IMR-90 (cell line): ENCODE results near the gene RAB27B. TPM values are rescaled to one million over a fixed set of nuclear protein-coding genes. Genes with fewer than 3 reads are reported as not detected.

Source experiments
- ATAC-seq: fragments of 200-7000 bp; cut with Tn5 transposase; 2 replicates; pipeline ENCODE4 v1.9.1; 2020; ENCODE audit warnings: low read depth, mild to moderate bottlenecking, moderate library complexity
- BruUV-seq: library from RNA; stranded (reverse); fragments of 400-500 nt; replicated peaks from 2 replicates; lab custom pipeline; 2021; lab: Mats Ljungman, UMichigan
- CTCF ChIA-PET: fragments of 300-600 bp; formaldehyde crosslinking; extraction: SDS; loops from one replicate; lab custom pipeline; 2021; ENCODE audit warnings: antibody characterized with exemption; lab: Yijun Ruan, JAX
- POLR2A ChIA-PET: fragments of 300-600 bp; sonication (Branson Sonifier 250); formaldehyde crosslinking; loops from one replicate; lab custom pipeline; 2022; ENCODE audit warnings: antibody characterized with exemption; ENCODE audit not compliant: unreplicated experiment; lab: Charles Lee
- DNase-seq: peaks from one replicate; pipeline ENCODE4 v3.0.0; 2013
- H2AFZ ChIP-seq: replicated peaks from 2 replicates; pipeline ENCODE3; 2013; ENCODE audit warnings: low read length, mild to moderate bottlenecking; ENCODE audit not compliant: poor library complexity
- H2AK5ac ChIP-seq: 2 replicates; pipeline ENCODE4 v1.6.1; 2013; ENCODE audit warnings: low read depth, low read length, inconsistent platforms
- H2AK9ac ChIP-seq: replicated peaks from 2 replicates; pipeline ENCODE3; 2013; ENCODE audit warnings: mild to moderate bottlenecking, low read depth, low read length, moderate library complexity; ENCODE audit not compliant: poor library complexity
- H2BK120ac ChIP-seq: 2 replicates; pipeline ENCODE4 v1.6.1; 2013; ENCODE audit warnings: low read depth, low read length, inconsistent platforms
- H2BK15ac ChIP-seq: 3 replicates; pipeline ENCODE4 v1.6.1; 2013; ENCODE audit warnings: low read depth, low read length, inconsistent platforms
- H2BK20ac ChIP-seq: 2 replicates; pipeline ENCODE4 v1.6.1; 2013; ENCODE audit warnings: low read depth, mild to moderate bottlenecking, inconsistent platforms, low read length, moderate library complexity
- H2BK5ac ChIP-seq: 2 replicates; pipeline ENCODE4 v1.6.1; 2013; ENCODE audit warnings: mild to moderate bottlenecking, low read depth, low read length, inconsistent platforms; ENCODE audit not compliant: poor library complexity, severe bottlenecking
- H3K14ac ChIP-seq: replicated peaks from 2 replicates; pipeline ENCODE4 v1.6.1; 2013; ENCODE audit warnings: low read depth, low read length, inconsistent platforms
- H3K18ac ChIP-seq: 2 replicates; pipeline ENCODE4 v1.6.1; 2013; ENCODE audit warnings: low read depth, low read length, control low read depth
- H3K23ac ChIP-seq: 2 replicates; pipeline ENCODE4 v1.6.1; 2013; ENCODE audit warnings: low read depth, low read length, inconsistent platforms
- H3K27ac ChIP-seq: 2 replicates; pipeline ENCODE4 v1.5.1; 2013; ENCODE audit warnings: mild to moderate bottlenecking, control low read depth, low read length; ENCODE audit not compliant: insufficient read depth
- H3K27me3 ChIP-seq: 2 replicates; pipeline ENCODE4 v1.6.1; 2013; ENCODE audit warnings: low read length; ENCODE audit not compliant: control insufficient read depth, insufficient read depth
- H3K36me3 ChIP-seq: 2 replicates; pipeline ENCODE4 v1.6.1; 2013; ENCODE audit warnings: low read length, mixed read lengths; ENCODE audit not compliant: control insufficient read depth, insufficient read depth
- H3K4ac ChIP-seq: 2 replicates; pipeline ENCODE4 v1.6.1; 2013; ENCODE audit warnings: low read depth, low read length, inconsistent platforms
- H3K4me1 ChIP-seq: 2 replicates; pipeline ENCODE4 v1.6.1; 2013; ENCODE audit warnings: low read length, mixed read lengths; ENCODE audit not compliant: control insufficient read depth, insufficient read depth
- H3K4me2 ChIP-seq: 2 replicates; pipeline ENCODE4 v1.6.1; 2013; ENCODE audit warnings: low read depth, mild to moderate bottlenecking, control low read depth, low read length, moderate library complexity
- H3K4me3 ChIP-seq: 2 replicates; pipeline ENCODE4 v1.5.1; 2013; ENCODE audit warnings: low read depth, mild to moderate bottlenecking, control low read depth, low read length, moderate library complexity; ENCODE audit not compliant: insufficient read depth
- H3K56ac ChIP-seq: 2 replicates; pipeline ENCODE4 v1.6.1; 2013; ENCODE audit warnings: low read length, inconsistent platforms; ENCODE audit not compliant: insufficient read depth; ENCODE audit errors: extremely low read depth
- H3K79me1 ChIP-seq, 2 experiments: 2 replicates each; pipeline ENCODE4 v1.6.1; 2013; ENCODE audit warnings: low read length in 2 of 2, inconsistent platforms in 1 of 2, low read depth in 1 of 2
- H3K9ac ChIP-seq: 2 replicates; pipeline ENCODE4 v1.6.1; 2013; ENCODE audit warnings: low read depth, low read length, control low read depth
- H3K9me1 ChIP-seq: 2 replicates; pipeline ENCODE4 v1.6.1; 2013; ENCODE audit warnings: low read length, inconsistent platforms; ENCODE audit not compliant: insufficient read depth
- H3K9me3 ChIP-seq: 2 replicates; pipeline ENCODE4 v1.6.1; 2013; ENCODE audit warnings: low read length; ENCODE audit not compliant: control insufficient read depth, insufficient read depth
- H4K20me1 ChIP-seq: 2 replicates; pipeline ENCODE4 v1.6.1; 2013; ENCODE audit warnings: low read length, inconsistent platforms; ENCODE audit not compliant: insufficient read depth
- H4K5ac ChIP-seq: 2 replicates; pipeline ENCODE4 v1.6.1; 2013; ENCODE audit warnings: mild to moderate bottlenecking, low read depth, low read length, control low read depth
- H4K8ac ChIP-seq, 2 experiments: 2 replicates each; pipeline ENCODE4 v1.6.1; 2013; ENCODE audit warnings: low read depth in 2 of 2, low read length in 2 of 2, control low read depth in 1 of 2, inconsistent platforms in 1 of 2
- H4K91ac ChIP-seq: 2 replicates; pipeline ENCODE4 v1.6.1; 2013; ENCODE audit warnings: low read depth, low read length, inconsistent platforms; ENCODE audit not compliant: insufficient read depth
- NFE2L2 ChIP-seq: fragments of 150-350 bp; IDR thresholded peaks from 2 replicates; pipeline ENCODE4 v1.6.1; 2016; ENCODE audit warnings: low read depth, mild to moderate bottlenecking, low read length
- WGBS, 2 experiments: methylation state at CpG; one replicate each; pipeline versions ENCODE4 v1.1.5 to v1.1.7; 2013; ENCODE audit warnings: missing lambda C conversion rate in 2 of 2; ENCODE audit not compliant: insufficient read length in 1 of 2; ENCODE audit errors: extremely low coverage in 2 of 2; 5-methylcytosine and 5-hydroxymethylcytosine counted together
- dilution Hi-C: fragments of 300-500 bp; cut with HindIII; formaldehyde crosslinking; loops from one replicate; pipeline ENCODE4 v1.14.3; 2018; ENCODE audit warnings: low sequenced_read_pairs; ENCODE audit not compliant: unreplicated experiment
- in situ Hi-C: fragments of 300-500 bp; cut with MboI; formaldehyde crosslinking; loops from 3 replicates; pipeline ENCODE4 v1.14.3; 2019; ENCODE audit warnings: low sequenced_read_pairs, inconsistent platforms, mixed read lengths
- intact Hi-C: fragments of 100-400 bp; cut with micrococcal nuclease; formaldehyde crosslinking; loops from 2 replicates; pipeline ENCODE4 v1.10.0; 2022
- polyA plus RNA-seq, 3 experiments: library from polyadenylated mRNA; depleted of rRNA; stranded (reverse); fragments of >200 nt; gene quantifications; 2 replicates each; pipeline ENCODE4 v1.2.3, GENCODE V29; 2012; ENCODE audit warnings: low replicate concordance in 1 of 3
- total RNA-seq: library from RNA; depleted of rRNA; stranded (reverse); fragments of >200 nt; gene quantifications from 2 replicates; pipeline ENCODE4 v1.2.3, GENCODE V29; 2012

RAB27B gene
- total and polyA plus RNA-seq, 2 of the 4 experiments (the other 2 are of a cell fraction): 0.24 to 1.3 TPM

GRCh38 chr18:54871231-54871630 is 43.0 kb downstream of the RAB27B start:
- ATAC-seq (no peak), DNase-seq (no peak)
- Histone ChIP-seq H2AFZ (no peak overlapping the region), H3K9me1 (no peaks in the 10 kb centered on the region), H3K79me1 (no peaks in the 10 kb centered on the region), H3K27me3 (no peaks in the 10 kb centered on the region), H3K4me2 (no peak overlapping the region), H3K18ac (no peak overlapping the region), H2AK9ac (no peak overlapping the region), H2BK20ac (no peak overlapping the region), H3K9ac (no peak overlapping the region), H4K5ac (no peak overlapping the region), H3K36me3 (no peaks in the 10 kb centered on the region), H3K4ac (no peak overlapping the region), H4K91ac (no peak overlapping the region), H3K4me3 (no peak overlapping the region), H3K27ac (no peak overlapping the region), H2BK5ac (no peak overlapping the region), H2BK120ac (no peak overlapping the region), H3K56ac (no peak overlapping the region), H2BK15ac (no peak overlapping the region), H3K23ac (no peak overlapping the region), H3K9me3 (no peaks in the 10 kb centered on the region), H4K8ac (no peak overlapping the region), H3K4me1 (no peaks in the 10 kb centered on the region), H2AK5ac (no peak overlapping the region), H3K14ac (no peak overlapping the region), H4K20me1 (no peaks in the 10 kb centered on the region)
- ChIA-PET CTCF (no interaction called here), POLR2A (no interaction called here)
- 70% methylated on average over 2 of the region's 6 CpGs; no CpG with 5 or more reads in 1 of the 2 experiments for WGBS, 2 experiments
- in situ Hi-C loops (no loop called here), dilution Hi-C loops (no loop called here), intact Hi-C loops (no loop called here)
- TF ChIP-seq NFE2L2: no peak
- no TSS peak for BruUV-seq
